Neutrophil (primary cell): ENCODE data around the gene TMEM255B.

Experiments
- H3K27ac ChIP-seq: fragments of 200-600 bp; sonication (generic); 2 replicates; pipeline ENCODE4 v1.5.1; 2016; ENCODE audit warnings: mild to moderate bottlenecking, moderate library complexity
- H3K27me3 ChIP-seq: fragments of 200-600 bp; sonication (generic); 2 replicates; pipeline ENCODE4 v1.6.0; 2016; ENCODE audit warnings: mild to moderate bottlenecking
- H3K36me3 ChIP-seq: fragments of 200-600 bp; sonication (generic); 2 replicates; pipeline ENCODE4 v1.5.1; 2017
- H3K4me1 ChIP-seq, 2 experiments: fragments of 200-600 bp in 1 of 2; sonication (generic) in 1 of 2; 1 replicate in 1 of 2; 2 replicates in 1 of 2; pipeline versions ENCODE4 v1.5.1 to v1.6.1; 2013 to 2016; ENCODE audit warnings: low read depth in 1 of 2, low read length in 1 of 2, mild to moderate bottlenecking in 1 of 2, moderate library complexity in 1 of 2; ENCODE audit not compliant: control insufficient read depth in 1 of 2, insufficient read depth in 1 of 2
- H3K4me3 ChIP-seq, 2 experiments: fragments of 200-600 bp in 1 of 2; sonication (generic) in 1 of 2; 1 replicate in 1 of 2; 2 replicates in 1 of 2; pipeline ENCODE4 v1.5.1; 2013 to 2016; ENCODE audit warnings: low read depth in 1 of 2, low read length in 1 of 2, mild to moderate bottlenecking in 1 of 2, moderate library complexity in 1 of 2
- H3K9me3 ChIP-seq: fragments of 200-600 bp; sonication (generic); 2 replicates; pipeline ENCODE4 v1.5.1; 2016
- TF ChIP-seq, protein P1 (sequence below): fragments of 200-600 bp; sonication (generic); IDR thresholded peaks from 2 replicates; pipeline ENCODE4 v1.5.1; 2016; ENCODE audit warnings: antibody characterized with exemption

Gene TMEM255B

DNA sequence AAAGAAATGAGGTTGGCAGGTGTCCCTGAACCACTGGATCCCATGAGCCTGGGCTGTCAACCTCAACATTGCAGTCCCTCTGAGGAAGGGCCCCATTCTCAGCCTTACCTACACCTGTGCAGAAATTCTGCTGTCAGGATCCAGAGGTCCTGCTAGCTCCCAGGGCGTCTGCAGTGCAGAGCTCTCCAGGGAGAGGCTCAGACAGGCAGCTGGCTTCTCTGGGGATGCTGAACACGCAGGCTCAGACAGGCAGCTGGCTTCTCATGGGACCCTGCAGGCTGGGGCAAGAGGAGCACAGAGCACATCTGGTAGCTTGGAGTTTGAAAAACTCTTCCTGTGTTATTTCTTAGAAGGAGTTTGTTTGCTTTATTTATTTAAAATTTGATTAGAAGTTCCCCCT lies 50.9 kb downstream of the TMEM255B start:
- Histone ChIP-seq H3K4me3 (no peak overlapping the region), H3K27me3 (no peaks in the 10 kb centered on the region), H3K9me3 (peaks cover 14% of the 10 kb centered on the region), H3K4me1 (no peaks in the 10 kb centered on the region), H3K27ac (no peak overlapping the region), H3K36me3 (no peaks in the 10 kb centered on the region)
- TF ChIP-seq, protein P1, sequence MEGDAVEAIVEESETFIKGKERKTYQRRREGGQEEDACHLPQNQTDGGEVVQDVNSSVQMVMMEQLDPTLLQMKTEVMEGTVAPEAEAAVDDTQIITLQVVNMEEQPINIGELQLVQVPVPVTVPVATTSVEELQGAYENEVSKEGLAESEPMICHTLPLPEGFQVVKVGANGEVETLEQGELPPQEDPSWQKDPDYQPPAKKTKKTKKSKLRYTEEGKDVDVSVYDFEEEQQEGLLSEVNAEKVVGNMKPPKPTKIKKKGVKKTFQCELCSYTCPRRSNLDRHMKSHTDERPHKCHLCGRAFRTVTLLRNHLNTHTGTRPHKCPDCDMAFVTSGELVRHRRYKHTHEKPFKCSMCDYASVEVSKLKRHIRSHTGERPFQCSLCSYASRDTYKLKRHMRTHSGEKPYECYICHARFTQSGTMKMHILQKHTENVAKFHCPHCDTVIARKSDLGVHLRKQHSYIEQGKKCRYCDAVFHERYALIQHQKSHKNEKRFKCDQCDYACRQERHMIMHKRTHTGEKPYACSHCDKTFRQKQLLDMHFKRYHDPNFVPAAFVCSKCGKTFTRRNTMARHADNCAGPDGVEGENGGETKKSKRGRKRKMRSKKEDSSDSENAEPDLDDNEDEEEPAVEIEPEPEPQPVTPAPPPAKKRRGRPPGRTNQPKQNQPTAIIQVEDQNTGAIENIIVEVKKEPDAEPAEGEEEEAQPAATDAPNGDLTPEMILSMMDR = no peak

- Histone ChIP-seq H3K36me3 (no peaks in the 10 kb centered on the region), H3K9me3 (peaks cover 14% of the 10 kb centered on the region), H3K4me3 (no peak overlapping the region), H3K27me3 (no peaks in the 10 kb centered on the region), H3K4me1 (peaks cover 3 to 4% of the 10 kb centered on the region in 2 experiments), H3K27ac (no peak overlapping the region)
- TF ChIP-seq, protein P1 = no peak
Measured at GRCh38 chr13:113810640-113811039, 51.6 kb downstream of the TMEM255B start.

- peaks cover 14% of the 10 kb centered on the region for H3K9me3 ChIP-seq
- H3K4me1 ChIP-seq = peaks cover 4 to 7% of the 10 kb centered on the region in 2 experiments
- TF ChIP-seq, protein P1 = no peak
- H3K36me3 ChIP-seq = no peaks in the 10 kb centered on the region
- H3K27ac ChIP-seq = no peak overlapping the region
- no peaks in the 10 kb centered on the region for H3K27me3 ChIP-seq
- H3K4me3 ChIP-seq = no peak overlapping the region
Measured at GRCh38 chr13:113811081-113811928, 52.3 kb downstream of the TMEM255B start.

GRCh38 chr13:113812178-113813040 lies 53.4 kb downstream of the TMEM255B start:
- H3K4me3 ChIP-seq = no peak overlapping the region
- H3K27ac ChIP-seq = no peak overlapping the region
- H3K36me3 ChIP-seq = no peaks in the 10 kb centered on the region
- no peaks in the 10 kb centered on the region for H3K27me3 ChIP-seq
- peaks cover 14% of the 10 kb centered on the region for H3K9me3 ChIP-seq
- H3K4me1 ChIP-seq = peaks cover 4 to 7% of the 10 kb centered on the region in 2 experiments
- TF ChIP-seq, protein P1 = no peak

GRCh38 chr13:113813070-113813748 lies 54.2 kb downstream of the TMEM255B start:
- Histone ChIP-seq H3K27ac (no peak overlapping the region), H3K36me3 (no peaks in the 10 kb centered on the region), H3K9me3 (peaks cover 7% of the 10 kb centered on the region), H3K4me1 (peaks cover 4 to 7% of the 10 kb centered on the region in 2 experiments), H3K27me3 (no peaks in the 10 kb centered on the region), H3K4me3 (no peak overlapping the region)
- TF ChIP-seq, protein P1 = no peak
